MG63 (cell line): ENCODE data around the gene TMEM129. TPM values are rescaled to one million over a fixed set of nuclear protein-coding genes. Genes with fewer than 3 reads are reported as not detected.

Source experiments
- DNase-seq: peaks from one replicate; pipeline ENCODE4 v3.0.0-alpha.2; 2020
- H3K27me3 ChIP-seq: fragments of 250-450 bp; sonication (Bioruptor Pico); 2 replicates; pipeline ENCODE4 v1.5.1; 2020; ENCODE audit warnings: mild to moderate bottlenecking, moderate library complexity
- H3K36me3 ChIP-seq: fragments of 250-450 bp; sonication (Bioruptor Pico); 2 replicates; pipeline ENCODE4 v1.5.1; 2020; ENCODE audit warnings: mild to moderate bottlenecking, moderate library complexity
- H3K4me3 ChIP-seq: fragments of 250-450 bp; sonication (Bioruptor Pico); 2 replicates; pipeline ENCODE4 v1.5.1; 2020; ENCODE audit warnings: mild to moderate bottlenecking, moderate library complexity
- H3K9me3 ChIP-seq: fragments of 250-450 bp; sonication (Bioruptor Pico); 2 replicates; pipeline ENCODE4 v1.5.1; 2020; ENCODE audit warnings: mild to moderate bottlenecking, moderate library complexity
- total RNA-seq: library from RNA; depleted of rRNA; stranded (reverse); fragments of >200 nt; shearing (Covaris generic); gene quantifications from 2 replicates; pipeline ENCODE4 v1.2.3, GENCODE V29; 2014; ENCODE audit warnings: low replicate concordance

The TMEM129 gene
- total RNA-seq, 1 experiment from 2014 or later, result 15.7 TPM

- no peaks in the 10 kb centered on the region for H3K9me3 ChIP-seq
- peaks cover 43% of the 10 kb centered on the region for H3K36me3 ChIP-seq
- no peaks in the 10 kb centered on the region for H3K27me3 ChIP-seq
- H3K4me3 ChIP-seq, result no peak overlapping the region
- peak; percentile 35 for DNase-seq
These were observed 27.8 kb downstream of the TMEM129 start for GRCh38 chr4:1693131-1693896.

GRCh38 chr4:1691737-1692373 lies 29.3 kb downstream of the TMEM129 start:
- H3K36me3 ChIP-seq, result peaks cover 43% of the 10 kb centered on the region

GRCh38 chr4:1690698-1691097 lies 30.4 kb downstream of the TMEM129 start:
- Histone ChIP-seq H3K9me3 (no peaks in the 10 kb centered on the region), H3K36me3 (peaks cover 43% of the 10 kb centered on the region), H3K4me3 (no peak overlapping the region), H3K27me3 (no peaks in the 10 kb centered on the region)
- no peak for DNase-seq

More at GRCh38 chr4:1691737-1692373, 29.3 kb downstream of the TMEM129 start:
- no peaks in the 10 kb centered on the region for H3K9me3 ChIP-seq
- H3K4me3 ChIP-seq, result no peak overlapping the region
- DNase-seq, result no peak
- no peaks in the 10 kb centered on the region for H3K27me3 ChIP-seq

- H3K27me3 ChIP-seq, result no peaks in the 10 kb centered on the region
- DNase-seq, result no peak
- H3K4me3 ChIP-seq, result no peak overlapping the region
- H3K9me3 ChIP-seq, result no peaks in the 10 kb centered on the region
- H3K36me3 ChIP-seq, result peaks cover 11% of the 10 kb centered on the region
These were observed 34.6 kb downstream of the TMEM129 start for GRCh38 chr4:1686440-1687036.

- DNase-seq, result no peak
These were observed 35.6 kb downstream of the TMEM129 start for GRCh38 chr4:1685235-1686150.

GRCh38 chr4:1684506-1685234 lies 36.5 kb downstream of the TMEM129 start:
- H3K9me3 ChIP-seq, result no peaks in the 10 kb centered on the region
- DNase-seq, result no peak
- no peak overlapping the region for H3K4me3 ChIP-seq
- no peaks in the 10 kb centered on the region for H3K27me3 ChIP-seq
- H3K36me3 ChIP-seq, result no peaks in the 10 kb centered on the region

More at GRCh38 chr4:1685235-1686150, 35.6 kb downstream of the TMEM129 start:
- Histone ChIP-seq H3K36me3 (peaks cover 2% of the 10 kb centered on the region), H3K4me3 (no peak overlapping the region), H3K9me3 (no peaks in the 10 kb centered on the region), H3K27me3 (no peaks in the 10 kb centered on the region)

GRCh38 chr4:1683736-1684505 lies 37.2 kb downstream of the TMEM129 start, which contains the start of gene FAM53A:
TSS of gene FAM53A (minus strand) at chr4:1684313. CDS start at chr4:1668741, 15,572 bp downstream.
- DNase-seq, result peak; percentile 79
- Histone ChIP-seq H3K4me3 (peak within 1 kb of the TSS; percentile 55), H3K27me3 (no peaks in the 10 kb centered on the region), H3K9me3 (no peaks in the 10 kb centered on the region), H3K36me3 (no peaks in the 10 kb centered on the region)

GRCh38 chr4:1683261-1683735 lies 37.8 kb downstream of the TMEM129 start:
- Histone ChIP-seq H3K36me3 (no peaks in the 10 kb centered on the region), H3K4me3 (peak overlapping the region; percentile 55), H3K27me3 (no peaks in the 10 kb centered on the region), H3K9me3 (no peaks in the 10 kb centered on the region)
- peak; percentile 67 for DNase-seq

DNA sequence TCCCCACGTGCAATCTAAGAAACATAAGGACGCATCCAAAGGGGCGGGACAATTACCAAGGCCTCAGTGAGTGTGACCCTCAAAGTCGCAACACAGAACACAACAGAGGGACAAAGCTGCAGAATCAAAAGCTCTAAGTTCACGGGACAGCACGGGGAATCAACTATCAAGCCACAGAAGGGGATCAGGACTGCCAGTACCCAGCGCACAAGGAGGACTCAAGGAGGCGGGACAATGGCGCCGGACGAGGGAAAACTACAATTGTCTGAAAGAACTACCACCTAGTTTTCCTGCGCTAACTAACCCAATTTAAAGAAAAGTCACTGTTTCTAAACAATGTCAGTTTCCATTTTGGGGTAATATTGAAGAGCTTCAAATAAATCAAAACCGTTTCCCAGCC lies 38.3 kb downstream of the TMEM129 start:
- H3K36me3 ChIP-seq, result no peaks in the 10 kb centered on the region
- no peak for DNase-seq
- no peaks in the 10 kb centered on the region for H3K27me3 ChIP-seq
- H3K4me3 ChIP-seq, result peak overlapping the region; percentile 55
- H3K9me3 ChIP-seq, result no peaks in the 10 kb centered on the region

GRCh38 chr4:1678244-1678643 lies 42.9 kb downstream of the TMEM129 start:
- Histone ChIP-seq H3K36me3 (no peaks in the 10 kb centered on the region), H3K27me3 (no peaks in the 10 kb centered on the region), H3K9me3 (no peaks in the 10 kb centered on the region), H3K4me3 (no peak overlapping the region)
- DNase-seq, result no peak

DNA sequence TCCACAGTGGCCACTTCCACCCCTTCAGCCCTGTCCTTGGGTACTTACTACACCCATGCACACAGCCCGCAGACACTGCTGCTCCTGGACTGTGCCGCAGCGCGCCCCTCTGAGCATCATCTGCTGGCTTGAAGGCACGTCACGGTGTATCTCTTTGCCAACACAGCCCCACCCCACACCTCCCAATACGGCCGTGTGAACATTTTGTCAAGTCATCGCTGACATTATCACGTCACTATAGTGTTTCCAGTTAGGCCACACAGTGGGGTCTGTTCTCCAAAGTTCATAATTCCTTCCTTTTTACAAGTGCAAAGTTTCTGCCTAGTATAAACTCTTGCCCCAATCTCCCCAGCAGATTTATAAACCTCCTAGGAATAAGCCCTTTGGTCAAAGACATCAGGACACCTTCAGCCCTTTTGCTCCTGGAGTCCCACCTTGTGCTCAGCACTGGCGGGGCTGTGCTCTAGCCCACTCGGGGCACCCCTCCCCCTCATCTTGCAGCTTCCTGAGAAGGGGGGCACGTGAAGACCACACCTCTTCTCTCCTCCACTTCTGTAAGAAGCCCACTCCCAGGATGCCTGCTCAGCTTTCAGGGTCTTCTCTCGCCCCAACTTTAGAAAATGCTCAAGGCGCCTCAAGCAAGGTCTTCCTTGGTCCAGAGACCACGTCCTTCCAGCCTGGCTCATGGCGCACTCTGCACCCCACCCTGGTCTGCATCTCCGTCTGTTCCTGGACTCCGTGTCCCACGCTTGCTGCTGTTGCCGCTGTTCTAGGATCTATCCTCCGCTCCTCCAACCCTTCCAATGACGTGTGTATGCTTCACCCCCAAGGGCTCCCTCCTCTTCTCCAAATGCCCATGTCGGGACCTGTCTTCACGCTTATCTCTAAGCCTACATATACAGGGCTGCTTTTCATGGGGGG lies 44.3 kb downstream of the TMEM129 start:
- H3K9me3 ChIP-seq, result no peaks in the 10 kb centered on the region
- H3K27me3 ChIP-seq, result no peaks in the 10 kb centered on the region
- no peaks in the 10 kb centered on the region for H3K36me3 ChIP-seq
- no peak overlapping the region for H3K4me3 ChIP-seq
- DNase-seq, result no peak

DNA sequence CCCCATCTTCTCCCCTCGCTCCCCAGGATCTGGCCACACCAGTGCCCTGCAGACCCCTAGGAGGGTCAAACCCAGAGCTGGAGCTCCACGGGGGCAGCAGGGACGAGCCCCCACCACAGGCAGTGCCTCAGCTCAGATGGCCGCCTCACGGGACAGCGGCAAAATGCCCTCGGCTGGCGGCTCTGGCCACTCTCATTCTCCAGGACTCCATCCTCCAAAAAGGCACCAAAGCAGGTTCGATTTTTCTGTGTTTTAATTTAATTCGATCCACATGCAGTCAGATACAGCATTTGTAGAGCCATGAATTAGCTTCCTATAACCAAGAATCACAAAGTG lies 45.4 kb downstream of the TMEM129 start:
- Histone ChIP-seq H3K9me3 (no peaks in the 10 kb centered on the region), H3K27me3 (no peaks in the 10 kb centered on the region), H3K36me3 (no peaks in the 10 kb centered on the region), H3K4me3 (no peak overlapping the region)
- DNase-seq, result no peak

- H3K9me3 ChIP-seq, result no peaks in the 10 kb centered on the region
- no peaks in the 10 kb centered on the region for H3K36me3 ChIP-seq
- DNase-seq, result no peak
- no peak overlapping the region for H3K4me3 ChIP-seq
- no peaks in the 10 kb centered on the region for H3K27me3 ChIP-seq
These were observed 45.9 kb downstream of the TMEM129 start for GRCh38 chr4:1675136-1675801.

- H3K9me3 ChIP-seq, result no peaks in the 10 kb centered on the region
- DNase-seq, result no peak
- H3K27me3 ChIP-seq, result no peaks in the 10 kb centered on the region
- no peaks in the 10 kb centered on the region for H3K36me3 ChIP-seq
- H3K4me3 ChIP-seq, result no peak overlapping the region
These were observed 46.4 kb downstream of the TMEM129 start for GRCh38 chr4:1674682-1675081.
